HG03103 (cell line): ENCODE results near the gene SULT1B1.

ENCODE experiments used
- ATAC-seq: cut with Tn5 transposase; IDR thresholded peaks from one replicate; pipeline ENCODE4 v1.9.1; 2021; ENCODE audit warnings: low read depth; ENCODE audit not compliant: unreplicated experiment

The SULT1B1 gene

GRCh38 chr4:69707807-69708206 lies 52.6 kb downstream of the SULT1B1 start:
- ATAC-seq = no peak

- no peak for ATAC-seq
These were observed 58.2 kb downstream of the SULT1B1 start for GRCh38 chr4:69702201-69702600.

DNA sequence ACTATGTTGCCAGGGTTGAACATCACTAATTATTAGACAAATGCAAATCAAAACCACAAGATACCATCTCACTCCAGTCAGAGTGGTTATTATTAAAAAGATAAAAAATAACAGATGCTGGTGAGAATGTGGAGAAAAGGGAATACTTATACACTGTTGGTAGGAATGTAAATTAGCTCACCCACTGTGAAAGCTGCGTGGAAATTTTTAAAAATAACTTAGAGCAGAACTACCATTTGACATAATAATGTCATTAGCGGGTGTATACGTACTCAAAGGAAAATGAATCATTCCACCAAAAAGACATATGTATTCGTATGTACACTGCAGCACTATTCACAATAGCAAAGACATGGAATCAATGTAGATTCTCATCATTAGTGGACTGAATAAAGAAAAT lies 58.7 kb downstream of the SULT1B1 start:
- no peak for ATAC-seq

DNA sequence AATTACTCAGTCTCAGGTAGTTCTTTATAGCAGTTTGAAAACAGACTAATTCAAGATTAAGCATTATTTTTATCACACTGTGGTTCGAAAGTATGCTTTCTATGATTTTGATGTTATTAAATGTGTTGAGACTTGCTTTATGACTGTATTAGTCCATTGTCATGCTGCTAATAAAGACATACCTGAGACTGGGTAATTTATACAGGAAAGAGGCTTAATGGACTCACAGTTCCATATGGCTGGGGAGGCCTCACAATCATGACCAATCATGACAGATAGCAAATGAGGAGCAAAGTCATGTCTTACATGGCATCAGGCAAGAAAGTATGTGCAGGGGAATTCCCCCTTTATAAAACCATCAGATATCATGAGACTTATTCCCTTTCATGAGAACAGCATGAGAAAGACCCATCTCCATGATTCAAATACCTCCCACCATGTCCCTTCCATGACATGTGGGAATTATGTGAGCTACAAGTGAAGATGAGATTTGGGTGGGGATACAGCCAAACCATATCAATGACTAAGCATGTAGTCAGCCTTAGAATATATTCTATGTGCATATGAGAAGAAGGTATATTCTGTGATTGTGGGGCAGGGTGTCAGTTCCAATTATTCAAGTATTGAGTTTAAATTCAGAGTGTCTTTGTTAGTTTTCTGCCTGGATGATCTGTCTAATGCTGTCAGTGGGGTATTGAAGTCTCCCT lies 62.7 kb downstream of the SULT1B1 start:
- ATAC-seq = no peak

DNA sequence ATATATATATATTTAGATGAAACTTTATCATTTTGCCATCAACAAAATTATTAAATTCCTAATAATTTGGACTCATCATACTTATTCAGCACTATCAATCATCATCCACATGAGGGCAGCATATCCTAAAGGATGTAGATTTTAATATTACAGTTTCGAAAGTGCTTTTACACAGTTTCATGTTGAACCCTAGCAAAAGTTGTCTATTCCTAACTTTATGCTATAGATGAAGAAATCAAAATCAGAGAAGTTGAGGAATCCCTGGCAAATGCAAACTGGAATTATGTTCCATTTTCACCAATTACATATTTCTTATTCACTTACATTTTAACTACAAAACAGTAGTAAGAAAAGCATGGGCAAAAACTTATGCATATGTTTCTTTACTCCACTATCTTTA lies 70.8 kb downstream of the SULT1B1 start:
- ATAC-seq = no peak

- no peak for ATAC-seq
These were observed 75.6 kb downstream of the SULT1B1 start for GRCh38 chr4:69684804-69685203.
